Measurements from ENCODE around the gene ZNF236.

ZNF236 gene

DNA sequence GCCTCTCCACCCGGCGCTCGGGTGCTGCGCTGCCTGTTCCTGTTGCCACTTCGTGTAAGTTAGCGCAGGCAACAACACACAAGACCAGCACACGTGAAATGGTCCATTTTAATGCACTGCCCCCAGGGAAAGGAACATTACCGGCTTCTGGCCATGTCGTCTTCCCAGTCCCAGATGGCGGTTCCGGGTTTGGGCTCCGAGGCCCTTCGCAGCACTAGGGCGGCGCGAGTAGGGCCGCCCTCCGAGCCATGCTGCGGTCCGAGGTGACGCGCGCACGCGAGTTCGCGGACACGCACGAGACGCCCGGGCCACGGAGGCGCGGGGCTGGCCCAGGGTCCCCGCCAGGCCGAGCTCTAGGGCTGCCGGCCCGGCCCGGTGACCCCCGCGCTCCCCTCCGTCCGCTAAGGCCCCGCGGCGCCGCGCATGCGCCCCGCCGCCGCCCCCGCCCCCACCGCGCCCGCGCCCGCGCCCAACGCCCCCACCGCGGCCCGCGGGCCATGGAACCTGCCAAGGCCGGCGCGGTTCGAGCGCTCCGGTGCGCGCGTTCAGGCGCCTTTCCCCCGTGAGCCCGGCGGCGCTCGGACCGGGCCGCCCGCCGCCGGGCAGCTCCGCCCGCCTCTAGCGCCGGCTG is 367 bp upstream of the ZNF236 start:
- DNase-seq (ENCODE audit: low read depth): peak; percentile 48

DNA sequence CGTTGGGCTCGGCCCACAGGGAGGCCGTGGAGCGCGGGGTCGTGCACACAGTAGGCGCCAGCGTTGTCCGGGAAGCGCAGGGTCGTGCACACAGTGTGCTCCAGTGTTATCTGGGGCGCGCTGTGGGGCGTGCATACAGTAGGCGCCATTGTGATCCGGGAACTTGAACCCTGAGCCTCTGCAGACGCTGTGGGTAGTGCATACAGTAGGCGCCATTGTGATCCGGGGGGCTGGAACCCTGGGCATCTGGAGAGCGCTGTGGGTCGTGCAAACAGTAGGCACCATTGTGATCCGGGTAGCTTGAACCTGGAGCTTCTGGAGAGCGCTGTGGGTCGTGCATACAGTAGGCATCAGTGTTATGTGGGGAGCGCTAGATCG is 793 bp downstream of the ZNF236 start:
- DNase-seq (ENCODE audit: low read depth): no peak

DNA sequence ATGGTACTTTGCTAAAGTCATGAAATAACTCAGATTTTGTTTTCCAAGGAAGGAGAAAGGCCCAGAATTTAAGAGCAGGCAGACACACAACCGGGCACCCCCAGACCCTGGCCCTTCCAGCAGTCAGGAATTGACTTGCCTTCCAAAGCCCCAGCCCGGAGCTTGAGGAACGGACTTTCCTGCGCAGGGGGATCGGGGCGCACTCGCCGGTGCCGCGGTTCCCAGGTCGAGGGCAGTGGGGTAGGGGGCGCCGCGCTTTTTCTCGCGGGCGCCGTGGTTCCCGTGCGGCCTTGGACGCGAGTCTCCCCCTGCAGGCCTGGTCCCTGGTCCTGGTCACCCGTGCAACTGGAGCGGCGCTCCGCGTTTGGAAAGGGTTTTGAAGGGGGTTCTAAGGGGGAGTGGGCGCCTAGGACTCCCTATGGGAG is 1.2 kb downstream of the ZNF236 start:
- no peak for DNase-seq (ENCODE audit: low read depth)

DNA sequence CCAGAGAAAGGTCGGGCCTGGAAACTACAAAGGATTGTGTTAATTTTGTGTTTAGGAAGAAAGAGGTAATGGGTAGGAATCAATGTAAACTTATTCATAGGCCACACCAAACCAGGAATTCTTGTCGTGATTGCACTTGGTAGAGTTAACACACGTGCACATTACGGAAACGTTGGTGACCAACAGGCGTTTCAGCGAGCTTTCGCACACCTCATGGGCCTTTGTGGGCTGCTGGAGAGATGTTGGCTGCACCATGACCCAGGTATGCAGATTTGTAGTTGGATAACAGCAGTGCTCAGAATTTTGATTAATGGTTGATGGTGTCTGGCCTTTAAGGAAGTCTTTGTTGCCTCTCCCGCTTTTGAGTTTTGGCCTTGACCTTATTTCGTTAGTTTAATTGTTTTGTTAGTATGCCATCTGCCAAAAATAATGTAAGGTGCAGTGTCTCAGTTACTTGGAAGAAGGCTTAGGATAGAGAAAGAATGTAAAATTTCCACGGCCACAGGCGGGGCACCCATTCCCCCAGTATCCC is 1.9 kb downstream of the ZNF236 start:
- DNase-seq (ENCODE audit: low read depth): no peak

DNA sequence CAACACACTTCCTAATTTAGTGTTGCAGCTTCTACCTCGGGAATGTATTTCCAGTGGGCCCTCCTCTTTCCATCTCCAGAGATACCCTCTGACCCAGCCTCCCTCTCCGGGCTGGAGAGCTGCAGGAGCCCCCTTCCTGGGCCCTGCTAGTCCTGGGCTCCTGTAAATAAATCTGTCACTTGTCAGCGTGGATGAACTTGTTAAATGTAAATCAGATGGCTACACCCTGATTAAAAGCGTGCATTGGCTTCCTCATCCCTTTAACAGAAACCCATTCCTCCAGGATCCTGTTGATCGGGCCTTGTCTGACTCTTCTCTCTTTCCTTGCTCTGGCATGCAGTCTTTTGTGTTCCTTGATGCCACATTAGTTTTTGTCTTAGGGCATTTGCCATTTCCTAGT is 2.4 kb downstream of the ZNF236 start:
- no peak for DNase-seq (ENCODE audit: low read depth)

DNA sequence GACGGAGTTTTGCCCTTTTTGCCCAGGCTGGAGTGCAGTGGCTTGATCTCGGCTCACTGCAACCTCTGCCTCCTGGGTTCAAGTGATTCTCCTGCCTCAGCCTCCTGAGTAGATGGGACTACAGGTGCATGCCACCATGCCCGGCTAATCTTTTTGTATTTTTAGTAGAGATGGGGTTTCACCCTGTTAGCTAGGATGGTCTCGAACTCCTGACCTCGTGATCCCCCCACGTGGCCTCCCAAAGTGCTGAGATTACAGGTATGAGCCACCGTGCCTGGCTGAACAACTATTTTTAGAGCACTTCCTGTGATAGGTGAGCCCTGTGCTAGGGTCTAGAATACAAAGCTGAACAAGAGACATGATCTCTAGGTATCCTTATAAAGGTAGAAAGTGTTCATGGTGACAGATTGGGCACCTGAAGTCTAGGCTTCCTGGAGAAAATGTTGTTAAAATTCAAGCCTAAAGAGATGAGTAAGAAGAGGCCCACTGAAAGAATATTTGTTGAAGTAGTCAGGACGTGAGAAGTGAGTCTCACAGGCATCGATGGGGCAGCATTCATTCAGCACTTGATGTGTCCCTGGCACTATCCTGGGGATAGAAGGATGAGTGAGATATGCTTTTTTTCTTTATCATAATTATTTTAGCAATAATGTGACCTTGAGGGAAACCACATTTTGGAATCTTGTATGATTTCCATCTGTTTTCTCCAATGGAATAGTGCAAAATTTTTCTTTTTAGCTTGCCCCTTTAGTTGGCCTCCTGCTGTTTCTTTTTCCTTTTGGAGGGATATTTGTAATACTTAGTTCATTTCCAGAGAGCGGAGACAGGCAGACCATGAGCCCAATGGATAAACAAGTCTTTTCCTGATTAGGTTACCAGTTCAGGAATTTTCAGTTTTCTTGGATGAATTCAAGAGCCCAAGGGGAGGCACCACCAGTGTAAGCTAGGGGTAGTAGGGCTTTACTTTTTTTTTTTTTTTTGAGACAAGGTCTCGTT is 5.1 kb downstream of the ZNF236 start:
- no peak for DNase-seq (ENCODE audit: low read depth)

DNA sequence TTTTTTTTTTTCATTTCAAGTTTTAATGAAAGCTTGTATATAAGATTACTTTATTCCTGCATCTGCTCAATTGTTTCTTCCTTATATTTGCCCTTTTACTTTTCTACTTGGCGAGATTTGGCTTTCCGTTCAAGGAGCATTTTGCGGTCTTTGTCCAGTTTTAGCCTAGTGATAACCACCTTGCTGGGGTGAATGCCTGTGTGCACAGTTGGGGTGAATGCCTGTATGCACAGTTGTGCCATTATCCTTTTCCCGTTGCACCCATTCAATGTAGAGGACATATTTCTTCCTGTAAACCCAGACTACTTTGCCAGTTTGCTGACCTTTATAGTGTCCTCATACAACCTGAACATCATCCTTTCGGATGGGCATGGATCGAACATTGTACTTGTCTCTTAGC is 12.0 kb downstream of the ZNF236 start:
- no peak for DNase-seq (ENCODE audit: low read depth)

DNA sequence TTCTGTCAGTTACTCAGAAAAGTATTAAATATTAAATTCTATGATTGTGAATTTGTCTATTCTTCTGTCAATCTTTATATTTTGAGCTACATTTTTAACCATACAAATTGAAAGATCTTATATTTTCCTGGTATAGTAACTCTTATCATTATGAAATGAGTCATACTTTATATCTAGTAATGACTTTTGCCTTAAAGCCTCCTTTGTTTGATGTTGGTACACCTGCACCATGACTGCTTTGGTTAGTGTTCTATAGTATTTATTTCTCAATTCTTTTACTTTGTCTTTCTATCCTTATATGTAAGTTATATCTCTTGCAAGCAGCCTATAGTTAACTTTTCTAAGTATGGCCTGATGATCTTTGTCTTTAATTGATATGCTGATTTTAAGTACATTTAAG is 13.0 kb downstream of the ZNF236 start:
- no peak for DNase-seq (ENCODE audit: low read depth)

DNA sequence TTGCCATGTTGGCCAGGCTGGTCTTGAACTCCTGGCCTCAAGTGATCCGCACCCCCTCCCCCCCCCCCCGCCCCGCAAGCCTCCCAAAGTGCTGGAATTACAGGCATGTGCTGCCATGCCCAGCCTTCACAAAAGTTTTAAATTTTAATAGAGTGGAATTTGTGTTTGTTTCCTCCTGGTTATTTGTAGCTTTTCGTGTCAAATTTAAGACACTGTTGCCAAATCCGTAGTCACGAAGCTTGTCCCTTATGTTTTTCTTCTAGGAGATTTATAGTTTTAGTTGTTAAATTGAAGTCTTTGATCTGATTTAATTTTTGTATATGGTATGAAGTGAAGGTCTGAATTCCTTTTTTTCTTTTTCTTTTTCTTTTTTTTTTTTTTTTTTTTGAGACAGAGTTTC is 14.7 kb downstream of the ZNF236 start:
- DNase-seq (ENCODE audit: low read depth): no peak

DNA sequence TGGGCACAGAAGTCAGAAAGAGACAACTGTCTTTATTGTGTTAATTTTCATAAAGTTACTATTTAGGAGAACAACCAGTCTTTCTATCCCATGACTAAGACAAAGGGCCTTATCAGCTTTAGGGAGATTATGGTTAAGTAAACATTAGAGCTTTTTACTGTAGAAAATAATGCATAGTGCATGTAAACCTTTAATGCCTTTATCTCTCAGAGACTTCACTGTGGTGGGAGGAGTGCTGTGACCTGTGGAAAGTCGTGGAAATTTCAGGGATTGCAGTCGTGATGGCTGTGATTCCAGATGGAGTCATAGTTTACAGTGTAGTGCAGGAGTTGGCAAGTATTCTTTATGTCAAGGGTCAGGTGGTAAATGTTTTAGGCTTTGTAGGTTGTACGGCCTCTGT is 15.8 kb downstream of the ZNF236 start:
- no peak for DNase-seq (ENCODE audit: low read depth)

DNA sequence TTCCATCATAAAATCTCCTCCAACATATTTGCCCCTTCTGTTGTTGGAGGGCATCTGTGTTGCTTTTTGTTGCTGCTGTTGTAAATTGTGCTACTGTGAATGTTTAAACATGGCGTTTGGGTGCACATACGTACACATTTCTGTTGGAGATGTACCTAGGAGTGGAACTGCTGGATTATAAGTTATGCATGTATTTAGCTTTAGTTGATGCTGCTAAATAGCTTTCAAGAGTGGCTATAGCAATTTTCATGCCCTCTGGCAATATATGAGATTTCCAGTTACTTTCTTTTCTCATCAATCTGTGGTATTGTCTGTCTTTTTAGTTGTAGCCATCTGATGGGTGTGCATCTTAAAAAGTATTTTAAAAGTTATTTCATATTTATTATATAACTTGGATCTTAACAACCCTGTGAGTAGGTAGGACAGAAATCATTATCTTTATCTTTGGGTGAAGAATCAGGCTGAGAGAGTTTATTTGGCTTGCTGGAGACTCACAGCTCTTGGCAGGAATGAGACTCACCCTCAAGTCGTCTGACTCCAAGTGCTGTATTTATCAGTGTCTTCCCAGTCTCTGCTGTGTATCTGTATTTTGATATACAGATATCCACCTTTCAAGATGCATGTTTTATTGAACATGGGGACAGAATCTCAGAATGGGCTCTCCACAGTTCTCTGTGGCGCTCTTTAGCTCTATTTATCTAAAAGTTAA is 16.9 kb downstream of the ZNF236 start:
- no peak for DNase-seq (ENCODE audit: low read depth)

DNA sequence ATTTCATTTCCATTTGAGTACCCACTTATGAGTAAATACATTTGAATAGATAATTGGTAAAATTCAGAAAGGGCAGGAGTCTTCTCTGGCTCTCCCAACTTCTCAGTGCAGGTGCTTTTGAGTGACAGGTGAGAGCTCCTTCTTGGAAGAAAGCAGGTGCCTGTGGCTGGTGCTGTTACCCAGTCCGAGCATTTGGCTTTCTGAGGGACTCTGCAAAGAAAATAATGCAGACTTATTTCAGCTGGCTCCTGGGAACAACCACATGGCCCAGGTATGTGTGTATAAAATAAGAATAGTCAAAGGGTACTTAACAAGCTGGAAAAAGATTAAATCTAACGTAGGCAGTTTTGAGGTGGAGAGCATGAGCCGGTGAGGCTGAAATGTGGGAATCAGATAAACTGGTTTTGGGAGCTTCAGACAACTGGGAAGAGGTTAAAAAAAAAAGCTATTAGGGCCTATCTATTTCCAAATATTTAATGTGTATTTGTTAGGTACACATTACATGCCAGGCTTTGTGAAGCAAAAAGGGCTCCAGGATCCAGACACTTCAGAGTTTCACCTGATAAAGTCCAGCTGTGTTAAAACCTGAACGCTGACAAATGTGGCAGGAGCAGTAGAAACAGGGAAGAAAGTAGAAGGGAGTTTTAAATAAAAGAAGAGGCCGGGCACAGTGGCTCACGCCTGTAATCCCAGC is 20.6 kb downstream of the ZNF236 start:
- no peak for DNase-seq (ENCODE audit: low read depth)

DNA sequence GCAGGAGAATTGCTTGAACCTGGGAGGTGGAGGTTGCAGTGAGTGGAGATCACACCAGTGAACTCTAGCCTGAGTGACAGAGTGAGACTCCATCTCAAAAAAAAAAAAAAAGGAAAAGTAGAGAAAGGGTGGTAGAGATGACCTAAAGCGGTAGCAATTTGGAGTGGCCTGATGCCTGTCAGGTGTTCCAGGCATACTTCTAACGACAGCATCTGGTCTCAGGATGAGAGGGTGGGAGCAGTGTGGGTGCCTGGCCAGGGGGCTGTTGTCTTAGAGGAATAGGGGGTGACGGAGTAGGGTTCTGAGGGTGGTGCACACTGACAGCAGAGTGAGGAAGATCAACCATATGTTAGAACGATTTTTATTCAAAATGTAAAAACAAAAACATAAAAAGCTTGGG is 21.8 kb downstream of the ZNF236 start:
- DNase-seq (ENCODE audit: low read depth): no peak

DNA sequence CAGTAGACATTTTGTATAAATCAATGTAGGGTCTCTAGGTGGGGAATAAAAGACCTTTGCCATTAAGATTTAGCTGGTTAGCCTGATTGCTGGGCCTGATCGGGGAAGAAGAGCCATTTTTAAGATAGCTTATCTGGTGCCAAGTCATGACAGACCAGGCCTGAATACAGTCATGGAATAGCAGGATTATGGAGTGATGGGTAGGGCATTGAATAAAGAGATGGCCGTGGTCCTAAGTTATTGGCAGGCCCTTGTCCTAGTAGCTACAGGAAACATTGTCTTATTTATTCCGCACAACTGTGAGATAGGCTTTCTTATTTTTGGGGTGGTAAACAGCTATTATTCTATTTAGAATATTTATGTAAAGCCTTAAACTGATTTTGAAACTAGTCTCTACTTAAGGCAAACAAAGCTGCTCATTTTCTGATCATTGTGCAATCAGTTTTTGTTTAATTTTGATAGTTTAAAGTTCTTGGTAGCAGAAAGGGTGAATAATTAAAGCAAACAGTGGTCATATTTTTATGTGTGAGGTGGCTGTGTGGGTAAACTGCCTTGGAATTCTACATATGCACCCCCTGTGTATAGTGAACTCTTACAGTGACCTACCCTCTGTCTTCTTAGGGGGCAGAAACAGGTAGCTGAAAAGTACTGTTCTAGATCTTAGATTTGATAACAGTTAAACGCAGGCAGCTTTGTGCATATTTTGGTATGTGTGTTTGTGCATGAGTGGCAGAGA is 22.6 kb downstream of the ZNF236 start:
- no peak for DNase-seq (ENCODE audit: low read depth)

DNA sequence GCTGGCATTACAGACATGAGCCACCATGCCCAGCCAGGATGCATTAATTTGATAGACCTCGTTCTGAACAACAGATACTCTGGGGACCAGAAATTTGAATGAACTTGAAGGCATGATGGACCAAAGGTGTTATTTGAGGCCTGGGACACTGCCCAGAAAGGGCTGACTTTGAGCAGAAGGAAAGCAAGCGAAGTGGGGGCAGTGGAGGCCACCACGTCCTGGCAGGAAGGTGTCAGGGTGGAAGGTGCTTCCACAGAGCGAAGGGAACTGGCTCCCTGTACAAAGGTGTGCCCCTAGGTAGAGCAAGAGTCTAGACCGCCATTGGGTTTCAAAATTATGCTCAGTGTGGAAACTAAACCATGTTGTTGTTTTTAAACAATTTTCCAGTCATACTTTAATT is 23.9 kb downstream of the ZNF236 start:
- DNase-seq (ENCODE audit: low read depth): no peak

DNA sequence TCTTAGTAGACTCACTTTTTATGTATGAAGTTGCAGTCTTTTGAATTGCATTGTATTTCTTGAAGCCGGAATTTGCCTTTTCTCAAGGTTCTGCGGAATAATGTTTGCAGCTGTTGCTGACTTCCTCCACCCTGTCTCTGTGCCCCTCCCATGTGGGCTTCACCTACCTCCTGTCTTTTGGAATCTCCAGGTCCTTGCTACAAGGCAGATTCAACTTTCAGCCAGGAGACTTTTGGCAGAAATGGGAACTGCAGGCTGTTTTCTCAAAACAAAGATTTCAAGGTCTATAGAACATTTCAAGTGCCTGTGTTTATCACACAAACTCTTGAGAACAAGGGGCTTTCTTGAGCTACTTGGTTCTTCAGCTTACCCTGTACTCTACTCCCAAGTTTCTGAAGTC is 25.6 kb downstream of the ZNF236 start:
- DNase-seq (ENCODE audit: low read depth): no peak

DNA sequence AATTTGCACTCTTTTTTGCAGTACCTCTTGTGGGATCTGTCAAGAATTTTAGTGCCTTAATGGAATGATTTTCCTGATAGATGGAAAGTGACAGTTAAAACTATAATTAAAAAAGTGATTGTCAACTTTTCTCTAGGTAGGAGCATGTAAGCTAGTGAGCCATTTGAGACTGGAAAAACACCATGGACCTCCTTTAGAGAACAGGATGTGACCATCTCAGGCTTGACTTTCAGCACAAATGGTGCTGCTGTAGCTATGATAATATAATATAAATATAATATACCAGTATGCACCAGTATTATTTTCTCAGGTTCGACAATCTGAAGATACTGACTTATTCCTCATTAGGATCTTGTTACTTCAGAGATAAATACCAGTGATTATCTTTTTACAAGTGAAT is 27.8 kb downstream of the ZNF236 start:
- DNase-seq (ENCODE audit: low read depth): no peak

DNA sequence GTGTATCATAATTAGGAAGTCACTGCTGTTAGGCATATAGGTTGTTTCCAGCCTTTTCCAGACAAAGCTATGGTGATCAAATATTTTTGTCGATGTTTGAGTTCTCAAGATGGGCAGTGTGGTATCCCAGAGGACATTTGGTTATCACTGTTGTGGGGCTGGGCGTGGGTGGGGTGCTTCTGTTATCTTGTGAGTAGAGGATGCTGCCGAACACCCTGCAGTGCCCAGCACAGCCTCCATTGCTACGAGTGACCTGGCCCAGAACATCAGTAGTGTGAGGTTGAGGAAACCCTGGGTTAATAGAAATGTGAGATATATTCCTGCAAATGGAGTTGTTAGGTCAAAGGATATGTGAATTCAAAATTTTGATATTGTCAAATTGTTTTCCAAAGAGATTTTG is 33.2 kb downstream of the ZNF236 start:
- DNase-seq (ENCODE audit: low read depth): no peak

DNA sequence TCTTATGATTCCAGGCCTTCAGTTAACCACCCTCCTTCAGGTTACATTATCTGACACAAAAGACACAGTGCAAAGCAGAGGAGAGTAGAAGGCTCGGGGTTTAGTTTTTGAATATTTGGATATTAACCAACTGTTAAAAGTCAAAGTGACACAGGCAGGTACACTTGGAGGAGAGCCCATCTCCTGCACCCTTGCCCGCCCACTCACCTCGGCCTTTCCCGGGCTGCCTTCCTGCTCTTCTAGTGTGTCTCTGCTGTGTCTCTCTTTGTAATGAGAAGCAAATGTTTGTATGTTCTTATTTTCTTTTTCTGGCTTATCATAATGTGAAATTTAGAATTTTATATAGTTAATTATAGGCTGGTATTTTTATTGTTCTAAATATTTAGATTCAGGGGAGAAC is 35.1 kb downstream of the ZNF236 start:
- no peak for DNase-seq (ENCODE audit: low read depth)

DNA sequence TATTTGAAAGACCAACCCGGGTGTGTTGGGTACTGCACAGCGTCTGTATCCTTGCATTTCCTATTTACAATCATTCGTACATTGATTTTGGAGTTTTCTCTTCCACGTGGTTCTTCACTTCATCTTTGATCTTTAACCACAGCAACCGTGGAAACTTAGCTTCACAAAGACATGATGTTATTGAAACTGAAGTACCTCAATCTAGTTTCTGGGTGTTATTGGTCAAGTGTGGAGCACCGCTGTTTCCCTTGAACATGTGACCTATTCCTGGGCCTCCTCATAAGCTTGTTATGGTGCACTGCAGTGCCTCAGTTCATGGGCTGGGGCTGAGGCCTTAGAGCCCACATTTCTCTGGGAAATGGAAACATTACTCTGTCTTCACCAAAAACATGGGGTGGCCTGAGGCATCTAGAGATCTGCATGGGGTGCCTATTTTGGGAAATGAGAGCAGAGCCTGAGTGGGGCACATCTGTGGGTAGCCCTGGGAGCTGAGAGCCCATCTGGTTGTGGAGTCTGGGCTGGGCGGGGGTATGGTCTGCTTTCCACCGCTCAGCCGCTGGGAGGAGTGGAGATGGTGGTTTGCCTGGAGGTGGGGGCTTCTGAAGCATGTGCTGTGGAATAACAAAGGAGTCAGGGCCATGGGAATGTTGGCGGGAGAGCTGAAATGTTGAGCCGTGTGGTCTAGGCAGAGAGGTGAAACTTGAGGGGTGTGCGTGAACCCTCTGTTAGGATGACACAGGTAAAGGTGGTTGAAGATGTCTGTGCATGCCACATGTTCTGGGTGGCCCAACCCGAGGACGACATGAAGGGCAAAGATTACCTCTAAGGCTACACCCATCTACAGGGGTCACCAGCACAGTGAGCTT is 37.4 kb downstream of the ZNF236 start:
- no peak for DNase-seq (ENCODE audit: low read depth)
